Measurements from ENCODE around the gene VGLL4. TPM values are rescaled to one million over a fixed set of nuclear protein-coding genes. Genes with fewer than 3 reads are reported as not detected.
"Not testable (repeated sequence)": the region's sequence is repeated elsewhere in the genome, so short reads cannot be mapped to it uniquely, and the experiment has no call there.

The VGLL4 gene, protein sequence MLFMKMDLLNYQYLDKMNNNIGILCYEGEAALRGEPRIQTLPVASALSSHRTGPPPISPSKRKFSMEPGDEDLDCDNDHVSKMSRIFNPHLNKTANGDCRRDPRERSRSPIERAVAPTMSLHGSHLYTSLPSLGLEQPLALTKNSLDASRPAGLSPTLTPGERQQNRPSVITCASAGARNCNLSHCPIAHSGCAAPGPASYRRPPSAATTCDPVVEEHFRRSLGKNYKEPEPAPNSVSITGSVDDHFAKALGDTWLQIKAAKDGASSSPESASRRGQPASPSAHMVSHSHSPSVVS
- polyA plus RNA-seq = 49.6 TPM
- long read RNA-seq, donor 1, transcript VGLL4-201 (6 exons, 3,725 nt) = major isoform, 5 of 16 reads
- long read RNA-seq, donor 1, partial matches to known transcripts = 6 of 16 reads
- long read RNA-seq, donor 1, other reads (novel, unspliced or antisense) = 0 of 16 reads
- long read RNA-seq, donor 2, transcript VGLL4-201 (6 exons, 3,725 nt) = major isoform, 8 of 46 reads
- long read RNA-seq, donor 2, transcript VGLL4-211 (5 exons, 1,377 nt) = major isoform, 8 of 46 reads
- long read RNA-seq, donor 2, partial matches to known transcripts = 28 of 46 reads
- long read RNA-seq, donor 2, other reads (novel, unspliced or antisense) = 0 of 46 reads
- long read RNA-seq, donor 3 = 0 reads
- long read RNA-seq, donor 4 = 0 reads
- long read RNA-seq, donor 5, transcript VGLL4-211 (5 exons, 1,377 nt) = major isoform, 7 of 22 reads
- long read RNA-seq, donor 5, partial matches to known transcripts = 12 of 22 reads
- long read RNA-seq, donor 5, other reads (novel, unspliced or antisense) = 0 of 22 reads
- long read RNA-seq, donor 6, partial matches to known transcripts = 15 of 22 reads
- long read RNA-seq, donor 6, other reads (novel, unspliced or antisense) = 0 of 22 reads
- long read RNA-seq, donor 7, partial matches to known transcripts = 20 of 23 reads
- long read RNA-seq, donor 7, other reads (novel, unspliced or antisense) = 0 of 23 reads
- long read RNA-seq, donor 8, transcript VGLL4-201 (6 exons, 3,725 nt) = major isoform, 10 of 30 reads
- long read RNA-seq, donor 8, partial matches to known transcripts = 14 of 30 reads
- long read RNA-seq, donor 8, other reads (novel, unspliced or antisense) = 0 of 30 reads
- long read RNA-seq, donor 9, transcript VGLL4-201 (6 exons, 3,725 nt) = major isoform, 6 of 34 reads
- long read RNA-seq, donor 9, transcript VGLL4-211 (5 exons, 1,377 nt) = minor isoform, 5 of 34 reads
- long read RNA-seq, donor 9, partial matches to known transcripts = 23 of 34 reads
- long read RNA-seq, donor 9, other reads (novel, unspliced or antisense) = 0 of 34 reads
- long read RNA-seq, donor 10, transcript VGLL4-201 (6 exons, 3,725 nt) = major isoform, 5 of 23 reads
- long read RNA-seq, donor 10, partial matches to known transcripts = 15 of 23 reads
- long read RNA-seq, donor 10, other reads (novel, unspliced or antisense) = 0 of 23 reads
- long read RNA-seq, donor 11, partial matches to known transcripts = 9 of 10 reads
- long read RNA-seq, donor 11, other reads (novel, unspliced or antisense) = 0 of 10 reads

DNA sequence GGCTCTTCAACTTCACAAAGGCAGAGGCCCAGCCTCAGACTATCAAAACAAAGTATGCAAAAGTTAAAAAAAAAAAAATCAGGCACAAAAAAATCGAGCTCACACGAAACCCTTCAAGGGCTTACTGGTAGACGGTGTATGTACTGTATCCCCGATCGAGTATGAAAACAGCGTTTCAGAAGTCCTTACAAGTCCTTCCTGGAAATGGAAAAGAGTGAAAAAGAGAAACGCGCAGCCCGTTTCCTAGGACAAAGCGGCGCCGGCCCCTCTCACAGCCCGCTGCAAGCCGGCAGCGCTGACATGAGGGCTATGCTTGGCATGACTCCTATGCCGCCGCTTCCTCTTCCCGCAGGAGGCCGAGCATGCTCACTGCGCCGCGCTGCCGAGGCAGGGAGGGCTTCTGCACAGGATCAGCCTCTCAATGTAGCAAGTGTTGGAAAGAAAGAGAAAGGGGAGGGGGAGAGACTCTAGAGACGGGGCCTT is at the start of gene VGLL4:
VGLL4 (minus strand) TSS at position 311 of the 483 bp plus-strand sequence. CDS start 397 bp downstream, outside the sequence.
- Histone ChIP-seq H3K9me3 (ENCODE audit: control insufficient read depth, low read depth, low read length) (no peaks in the 10 kb centered on the region), H3K4me1 (ENCODE audit: control insufficient read depth, insufficient read depth, low read length) (peaks cover 11% of the 10 kb centered on the region), H3K27me3 (ENCODE audit: control insufficient read depth, insufficient read depth, low read length) (no peaks in the 10 kb centered on the region), H3K27ac (ENCODE audit: low read length) (peak within 1 kb of the TSS; percentile 92), H3K4me3 (ENCODE audit: low read length) (peak within 1 kb of the TSS; percentile 90), H3K36me3 (ENCODE audit: control insufficient read depth, insufficient read depth, low read length) (peaks cover 7% of the 10 kb centered on the region)
- peak; percentile 85 to 88 for DNase-seq
- 0% methylated on average over 2 of the region's 24 CpGs for WGBS (ENCODE audit: insufficient coverage, low lambda C conversion rate)

DNA sequence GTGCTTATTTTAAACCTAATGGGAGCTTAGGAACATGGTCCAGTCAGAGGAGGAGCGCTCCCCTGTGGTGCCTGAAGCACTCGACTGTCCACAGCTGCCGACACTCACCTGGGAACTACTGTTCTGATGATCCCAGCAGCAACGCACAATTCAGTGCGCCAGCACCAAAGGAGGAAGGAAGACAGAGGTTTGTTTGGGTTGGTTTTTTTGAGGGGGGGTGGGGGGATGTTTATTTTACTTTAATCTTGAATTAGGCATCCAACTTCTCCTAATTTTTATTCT is 48.8 kb upstream of the VGLL4 start:
- no peak for DNase-seq
- H3K27me3 ChIP-seq (ENCODE audit: control insufficient read depth, insufficient read depth, low read length) = no peaks in the 10 kb centered on the region
- no peaks in the 10 kb centered on the region for H3K9me3 ChIP-seq (ENCODE audit: control insufficient read depth, low read depth, low read length)
- H3K4me1 ChIP-seq (ENCODE audit: control insufficient read depth, insufficient read depth, low read length) = no peaks in the 10 kb centered on the region
- H3K27ac ChIP-seq (ENCODE audit: low read length) = no peak overlapping the region
- H3K4me3 ChIP-seq (ENCODE audit: low read length) = no peak overlapping the region
- WGBS (ENCODE audit: insufficient coverage, low lambda C conversion rate) = no CpG with 5 or more reads among the region's 5 CpGs
- peaks cover 17% of the 10 kb centered on the region for H3K36me3 ChIP-seq (ENCODE audit: control insufficient read depth, insufficient read depth, low read length)

DNA sequence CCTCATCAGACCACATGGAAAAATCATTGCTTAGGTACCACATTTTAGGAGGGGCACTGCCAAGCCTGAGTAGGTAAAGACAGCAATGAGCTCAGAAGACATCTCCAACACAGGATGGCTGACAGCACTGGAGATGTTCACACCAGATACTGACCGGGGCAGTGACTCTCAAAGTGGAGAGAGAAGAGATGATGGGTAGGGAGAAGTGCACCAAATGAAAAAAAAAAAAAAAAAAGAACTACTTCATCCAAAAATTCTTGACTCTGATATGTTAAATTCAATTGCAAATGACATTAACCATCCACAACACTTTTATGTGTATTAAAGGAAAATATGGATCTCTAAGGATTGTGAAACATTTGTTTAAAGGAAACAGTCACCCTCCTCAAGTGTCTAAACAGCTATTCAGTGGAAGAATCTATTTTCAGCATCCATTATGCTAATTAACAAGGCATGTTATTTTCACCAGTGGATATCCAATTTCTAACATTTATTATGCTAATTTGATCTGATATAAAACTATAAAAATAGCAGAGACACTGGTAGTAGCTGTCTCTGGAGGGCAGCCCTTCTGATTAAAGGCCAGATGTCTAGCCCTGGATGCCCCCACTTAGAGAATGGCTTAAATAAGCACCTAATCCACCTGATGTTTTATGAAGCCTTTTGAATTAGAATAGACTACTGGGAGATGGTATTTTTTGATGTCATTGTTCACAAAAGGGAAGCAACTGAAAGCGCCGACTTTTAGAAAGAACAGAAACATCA is 48.2 kb upstream of the VGLL4 start:
- no peak overlapping the region for H3K4me3 ChIP-seq (ENCODE audit: low read length)

DNA sequence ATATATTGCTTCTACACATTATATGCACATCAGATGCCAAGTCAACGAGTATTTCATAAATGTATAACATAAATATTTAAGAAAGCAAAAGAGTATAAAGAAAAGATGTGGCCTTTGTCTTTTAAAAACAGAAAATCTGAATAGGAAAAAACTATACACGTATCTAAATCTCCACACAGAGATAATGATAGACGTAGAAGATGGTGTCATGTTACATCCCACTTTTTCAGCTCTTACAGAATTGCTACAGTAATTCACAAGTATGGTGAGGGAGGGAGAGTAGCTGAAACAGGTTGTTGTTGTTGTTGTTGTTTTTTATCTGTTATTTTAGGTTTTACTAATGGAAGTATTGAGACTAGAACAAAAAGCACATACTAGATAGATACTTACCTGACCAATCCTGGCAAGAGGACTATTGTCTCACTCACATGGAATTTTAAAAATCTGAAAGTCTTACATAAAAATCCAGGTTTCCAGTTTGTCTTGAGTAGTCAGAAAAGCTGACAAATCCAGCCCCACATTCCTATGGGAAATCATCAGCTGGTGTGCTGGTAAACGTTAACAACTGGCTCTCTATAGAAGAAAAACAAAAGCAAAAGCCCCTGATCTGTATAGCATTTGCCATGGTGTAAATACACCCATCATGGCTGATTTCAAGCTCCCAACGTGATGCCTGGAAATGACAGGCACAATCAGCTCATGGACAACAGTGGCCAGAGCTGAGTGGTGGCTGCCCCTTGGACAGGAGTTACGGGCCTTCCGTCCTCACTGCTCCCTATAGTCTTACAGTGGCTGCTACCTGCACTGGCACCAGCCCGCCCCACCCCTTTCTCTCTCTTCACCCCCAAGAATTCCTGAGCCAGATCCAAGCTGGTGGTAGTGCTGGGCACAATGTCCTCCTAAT is 47.4 kb upstream of the VGLL4 start:
- Histone ChIP-seq H3K4me1 (ENCODE audit: control insufficient read depth, insufficient read depth, low read length) (no peaks in the 10 kb centered on the region), H3K4me3 (ENCODE audit: low read length) (no peak overlapping the region), H3K27me3 (ENCODE audit: control insufficient read depth, insufficient read depth, low read length) (no peaks in the 10 kb centered on the region), H3K9me3 (ENCODE audit: control insufficient read depth, low read depth, low read length) (no peaks in the 10 kb centered on the region), H3K27ac (ENCODE audit: low read length) (no peak overlapping the region), H3K36me3 (ENCODE audit: control insufficient read depth, insufficient read depth, low read length) (peaks cover 12% of the 10 kb centered on the region)
- WGBS (ENCODE audit: insufficient coverage, low lambda C conversion rate) = 100% methylated on average over 1 of the region's 8 CpGs
- no peak for DNase-seq

More for the DNA sequence above, 48.2 kb upstream of the VGLL4 start:
- WGBS (ENCODE audit: insufficient coverage, low lambda C conversion rate) = 100% methylated on average over 1 of the region's 3 CpGs
- peaks cover 15% of the 10 kb centered on the region for H3K36me3 ChIP-seq (ENCODE audit: control insufficient read depth, insufficient read depth, low read length)
- no peak overlapping the region for H3K27ac ChIP-seq (ENCODE audit: low read length)
- H3K4me1 ChIP-seq (ENCODE audit: control insufficient read depth, insufficient read depth, low read length) = no peaks in the 10 kb centered on the region
- no peak for DNase-seq
- no peaks in the 10 kb centered on the region for H3K9me3 ChIP-seq (ENCODE audit: control insufficient read depth, low read depth, low read length)
- H3K27me3 ChIP-seq (ENCODE audit: control insufficient read depth, insufficient read depth, low read length) = no peaks in the 10 kb centered on the region

DNA sequence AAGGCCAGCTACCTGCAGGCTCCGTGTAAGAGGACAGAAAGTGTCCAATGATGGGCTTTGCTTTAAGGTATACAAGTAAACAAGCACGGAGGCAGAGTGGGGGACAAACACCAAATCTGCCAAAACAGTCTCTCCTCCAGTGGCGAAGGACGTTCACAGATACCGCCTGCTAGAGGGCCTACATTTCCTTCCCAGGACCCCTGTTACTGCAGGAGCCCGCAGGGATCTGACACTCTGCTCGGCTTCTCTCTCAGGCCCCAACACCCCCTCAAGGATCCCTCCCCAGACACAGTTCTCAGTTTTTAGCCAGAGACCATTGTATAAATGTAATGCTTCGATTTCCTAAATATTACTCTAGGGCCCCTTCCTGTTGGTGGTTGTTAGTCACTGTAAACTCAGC is 46.0 kb upstream of the VGLL4 start:
- WGBS (ENCODE audit: insufficient coverage, low lambda C conversion rate) = no CpG with 5 or more reads among the region's 8 CpGs
- H3K4me3 ChIP-seq (ENCODE audit: low read length) = no peak overlapping the region
- DNase-seq = no peak
- H3K27ac ChIP-seq (ENCODE audit: low read length) = no peak overlapping the region
- H3K9me3 ChIP-seq (ENCODE audit: control insufficient read depth, low read depth, low read length) = no peaks in the 10 kb centered on the region
- H3K27me3 ChIP-seq (ENCODE audit: control insufficient read depth, insufficient read depth, low read length) = no peaks in the 10 kb centered on the region
- peaks cover 9% of the 10 kb centered on the region for H3K36me3 ChIP-seq (ENCODE audit: control insufficient read depth, insufficient read depth, low read length)
- H3K4me1 ChIP-seq (ENCODE audit: control insufficient read depth, insufficient read depth, low read length) = no peaks in the 10 kb centered on the region

DNA sequence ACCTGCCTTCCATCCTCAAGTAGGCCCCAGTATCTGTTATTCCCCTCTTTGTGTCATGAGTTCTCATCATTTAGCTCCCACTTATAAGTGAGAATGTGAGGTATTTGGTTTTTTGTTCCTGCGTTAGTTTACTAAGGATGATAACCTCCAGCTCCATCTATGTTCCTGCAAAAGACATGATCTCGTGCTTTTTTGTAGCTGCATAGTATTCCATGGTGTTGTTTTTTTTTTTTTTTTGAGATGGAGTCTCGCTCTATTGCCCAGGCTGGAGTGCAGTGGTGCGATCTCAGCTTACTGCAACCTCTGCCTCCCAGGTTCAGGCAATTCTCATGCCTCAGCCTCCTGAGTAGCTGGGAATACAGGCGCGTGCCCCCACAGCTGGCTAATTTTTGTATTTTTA is 41.3 kb upstream of the VGLL4 start:
- H3K27me3 ChIP-seq (ENCODE audit: control insufficient read depth, insufficient read depth, low read length); H3K27ac ChIP-seq (ENCODE audit: low read length); DNase-seq; H3K36me3 ChIP-seq (ENCODE audit: control insufficient read depth, insufficient read depth, low read length); H3K4me3 ChIP-seq (ENCODE audit: low read length); H3K9me3 ChIP-seq (ENCODE audit: control insufficient read depth, low read depth, low read length); H3K4me1 ChIP-seq (ENCODE audit: control insufficient read depth, insufficient read depth, low read length): not testable (repeated sequence)
- WGBS (ENCODE audit: insufficient coverage, low lambda C conversion rate) = no CpG with 5 or more reads among the region's 6 CpGs

DNA sequence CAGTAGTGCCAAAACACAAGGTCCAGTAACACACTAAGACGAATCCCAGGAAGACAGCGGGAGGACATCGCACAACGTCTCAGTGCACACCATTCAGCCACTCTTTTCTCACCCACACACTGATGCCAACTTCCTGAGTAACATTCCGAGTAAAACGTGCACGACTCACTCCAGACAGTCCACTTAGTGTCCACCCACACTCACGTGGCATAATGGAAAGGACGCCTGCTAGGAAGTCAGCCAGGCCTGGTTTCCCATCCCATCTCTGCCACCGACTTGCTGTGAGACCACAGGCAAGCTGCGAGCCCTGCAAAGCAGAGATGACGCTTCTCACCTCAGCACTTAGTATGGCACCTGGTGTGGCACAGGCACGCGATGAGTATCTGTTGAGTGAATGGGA is 36.8 kb upstream of the VGLL4 start:
- no peaks in the 10 kb centered on the region for H3K9me3 ChIP-seq (ENCODE audit: control insufficient read depth, low read depth, low read length)
- no peak overlapping the region for H3K27ac ChIP-seq (ENCODE audit: low read length)
- no CpG with 5 or more reads among the region's 14 CpGs for WGBS (ENCODE audit: insufficient coverage, low lambda C conversion rate)
- no peak for DNase-seq
- H3K36me3 ChIP-seq (ENCODE audit: control insufficient read depth, insufficient read depth, low read length) = peaks cover 4% of the 10 kb centered on the region
- no peaks in the 10 kb centered on the region for H3K4me1 ChIP-seq (ENCODE audit: control insufficient read depth, insufficient read depth, low read length)
- H3K27me3 ChIP-seq (ENCODE audit: control insufficient read depth, insufficient read depth, low read length) = no peaks in the 10 kb centered on the region
- H3K4me3 ChIP-seq (ENCODE audit: low read length) = no peak overlapping the region

DNA sequence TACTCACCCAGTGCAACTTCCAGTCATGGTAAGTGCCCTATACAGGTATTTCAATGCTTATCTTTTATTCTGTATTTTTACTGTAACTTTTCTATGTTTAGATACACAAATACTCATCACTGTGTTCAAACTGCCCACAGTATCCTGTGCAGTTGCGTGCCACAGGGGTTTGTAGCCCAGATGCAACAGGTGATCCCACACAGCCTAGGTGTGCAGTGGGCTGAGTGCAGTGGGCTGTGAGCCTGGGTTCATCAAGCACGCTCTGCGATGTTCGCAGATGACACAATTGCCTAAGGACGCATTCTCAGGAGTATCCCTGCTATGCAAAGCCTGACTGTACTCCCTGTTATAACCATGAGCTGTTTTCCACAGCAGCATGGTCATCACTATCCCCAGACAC is 36.2 kb upstream of the VGLL4 start:
- no CpG with 5 or more reads among the region's 5 CpGs for WGBS (ENCODE audit: insufficient coverage, low lambda C conversion rate)
- Histone ChIP-seq H3K27ac (ENCODE audit: low read length) (no peak overlapping the region), H3K9me3 (ENCODE audit: control insufficient read depth, low read depth, low read length) (no peaks in the 10 kb centered on the region), H3K36me3 (ENCODE audit: control insufficient read depth, insufficient read depth, low read length) (peaks cover 4% of the 10 kb centered on the region), H3K4me3 (ENCODE audit: low read length) (no peak overlapping the region), H3K4me1 (ENCODE audit: control insufficient read depth, insufficient read depth, low read length) (no peaks in the 10 kb centered on the region), H3K27me3 (ENCODE audit: control insufficient read depth, insufficient read depth, low read length) (no peaks in the 10 kb centered on the region)
- no peak for DNase-seq

DNA sequence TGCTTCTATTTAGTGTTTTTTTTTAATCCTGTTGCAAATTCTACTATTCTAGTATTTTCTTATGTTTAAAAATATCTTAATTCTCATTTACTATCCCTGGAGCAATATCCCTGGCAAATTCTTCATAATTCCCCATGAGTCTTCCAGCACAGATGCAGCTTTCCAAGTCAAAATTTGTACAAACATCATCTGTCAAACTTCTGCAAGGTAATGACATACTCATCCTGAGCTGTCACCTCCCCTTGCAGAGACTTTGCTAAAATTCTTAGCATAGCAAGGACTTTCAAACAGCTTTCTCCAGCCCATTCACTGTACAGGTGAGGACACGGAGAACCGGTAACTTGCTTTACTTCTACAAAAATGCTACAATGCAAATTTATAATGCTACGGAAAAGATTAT is 28.6 kb upstream of the VGLL4 start:
- Histone ChIP-seq H3K27me3 (ENCODE audit: control insufficient read depth, insufficient read depth, low read length) (no peaks in the 10 kb centered on the region), H3K36me3 (ENCODE audit: control insufficient read depth, insufficient read depth, low read length) (peaks cover 1% of the 10 kb centered on the region), H3K9me3 (ENCODE audit: control insufficient read depth, low read depth, low read length) (no peaks in the 10 kb centered on the region), H3K4me3 (ENCODE audit: low read length) (no peak overlapping the region), H3K4me1 (ENCODE audit: control insufficient read depth, insufficient read depth, low read length) (no peaks in the 10 kb centered on the region), H3K27ac (ENCODE audit: low read length) (no peak overlapping the region)
- no peak for DNase-seq
- WGBS (ENCODE audit: insufficient coverage, low lambda C conversion rate) = 100% methylated on average over 2 of the region's 3 CpGs
